ENCODE data around the gene PCNX3. TPM values are rescaled to one million over a fixed set of nuclear protein-coding genes. Genes with fewer than 3 reads are reported as not detected.

The PCNX3 gene
- total RNA-seq, 2 donors from 2014 or later = 37.5 to 39.5 TPM

DNA sequence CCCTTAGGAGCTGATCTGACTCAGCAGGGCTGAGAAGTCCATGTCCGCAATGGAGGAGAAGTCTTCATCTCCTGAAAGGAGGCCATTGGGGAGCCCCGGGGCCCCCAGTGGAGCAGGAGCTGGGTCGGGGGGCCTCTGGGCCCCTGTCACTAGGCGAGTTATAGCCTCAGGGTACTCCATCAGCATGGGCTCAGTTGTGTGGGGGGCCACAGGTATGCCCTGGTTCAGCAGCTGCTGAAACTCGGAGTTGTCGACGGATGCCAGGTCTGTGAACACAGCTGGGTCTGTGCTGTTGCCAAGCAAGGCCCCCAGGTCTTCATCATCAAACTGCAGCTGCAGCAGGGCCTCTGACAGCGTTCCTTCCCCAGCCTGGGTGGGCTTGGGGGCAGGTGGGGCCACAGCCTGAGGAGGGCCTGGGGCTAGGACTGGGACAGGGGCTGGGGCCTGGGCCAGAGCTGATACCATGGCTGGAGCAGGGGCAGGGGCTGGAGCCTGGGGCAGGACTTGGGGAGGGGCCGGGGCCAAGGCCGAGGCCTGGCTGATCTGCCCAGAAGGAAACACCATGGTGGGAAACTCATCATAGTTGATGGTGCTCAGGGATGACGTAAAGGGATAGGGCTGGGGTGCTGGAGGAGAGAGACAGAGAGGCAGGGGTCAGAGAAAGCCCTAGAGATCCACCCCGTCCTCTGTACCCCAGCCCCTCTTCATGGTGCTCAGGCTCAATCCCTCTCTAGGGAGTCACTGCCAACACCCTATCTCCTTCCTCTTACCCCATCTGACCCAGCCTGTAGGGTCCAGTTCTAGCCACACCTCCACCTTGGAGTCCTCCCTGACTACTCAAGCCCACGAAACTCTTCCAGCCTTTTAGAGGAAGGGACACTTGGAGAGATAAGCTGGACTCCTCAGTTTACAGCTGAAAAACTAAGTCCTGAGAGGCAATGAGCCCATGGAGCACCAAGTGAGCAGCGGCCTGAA, 39.1 kb downstream of the PCNX3 start:
- Histone ChIP-seq H3K9me3 (no peaks in the 10 kb centered on the region), H3K27ac (peak overlapping the region in 1 of 2 donors; percentile 22), H3K27me3 (replicated peaks; ENCODE audit: insufficient read depth) (no peaks in the 10 kb centered on the region), H3K4me1 (ENCODE audit: control insufficient read depth in 1 of 2, low read depth in 2 of 2) (peaks cover 18 to 29% of the 10 kb centered on the region in 2 donors), H3K36me3 (peaks cover 62% of the 10 kb centered on the region), H3K4me3 (no peak overlapping the region)
- no peak for TF ChIP-seq CTCF (IDR thresholded peaks at IDR 0.05)
- DNase-seq (ENCODE audit: low spot score) (no peak), ATAC-seq (ENCODE audit: insufficient number of reproducible peaks, low FRiP score, low read depth) (no peak)

- no peak for ATAC-seq (ENCODE audit: insufficient number of reproducible peaks, low FRiP score, low read depth)
- H3K27ac ChIP-seq = no peak overlapping the region
- H3K27me3 ChIP-seq (replicated peaks; ENCODE audit: insufficient read depth) = no peaks in the 10 kb centered on the region
- no peak for TF ChIP-seq CTCF (IDR thresholded peaks at IDR 0.05)
- no peak for DNase-seq (ENCODE audit: low spot score)
- H3K4me3 ChIP-seq = no peak overlapping the region
- no peaks in the 10 kb centered on the region for H3K9me3 ChIP-seq
- H3K36me3 ChIP-seq = peaks cover 63% of the 10 kb centered on the region
- H3K4me1 ChIP-seq (ENCODE audit: control insufficient read depth in 1 of 2, low read depth in 2 of 2) = peaks cover 22 to 39% of the 10 kb centered on the region in 2 donors
Observed at GRCh38 chr11:65655570-65656332, 40.2 kb downstream of the PCNX3 start.

DNA sequence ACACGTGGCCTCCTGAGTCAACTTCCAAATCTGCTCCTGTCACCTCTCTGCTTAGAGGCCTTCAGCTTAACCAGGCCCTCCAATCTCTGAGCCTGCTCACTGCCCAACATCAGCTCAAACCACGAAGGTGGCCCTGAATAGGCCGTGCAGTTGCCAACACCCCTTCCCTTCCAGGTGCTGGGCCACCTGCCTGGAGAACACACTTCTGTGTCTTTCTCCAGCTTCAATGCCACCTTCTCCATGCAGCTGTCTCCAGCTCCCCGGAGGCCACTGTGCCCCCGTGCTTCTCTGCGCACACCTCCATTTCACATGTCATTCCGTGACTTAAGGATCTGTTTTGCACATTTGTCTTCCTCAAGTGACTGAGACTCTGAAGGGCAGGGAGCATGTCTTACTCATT, 41.9 kb downstream of the PCNX3 start:
- no peak for TF ChIP-seq CTCF (IDR thresholded peaks at IDR 0.05)
- no peak overlapping the region for H3K27ac ChIP-seq
- DNase-seq (ENCODE audit: low spot score) (no peak), ATAC-seq (ENCODE audit: insufficient number of reproducible peaks, low FRiP score, low read depth) (no peak)
- no peaks in the 10 kb centered on the region for H3K9me3 ChIP-seq
- peaks cover 21 to 43% of the 10 kb centered on the region in 2 donors for H3K4me1 ChIP-seq (ENCODE audit: control insufficient read depth in 1 of 2, low read depth in 2 of 2)
- no peaks in the 10 kb centered on the region for H3K27me3 ChIP-seq (replicated peaks; ENCODE audit: insufficient read depth)
- H3K36me3 ChIP-seq = peaks cover 70% of the 10 kb centered on the region
- no peak overlapping the region for H3K4me3 ChIP-seq

GRCh38 chr11:65658174-65659021, 42.8 kb downstream of the PCNX3 start:
- no peaks in the 10 kb centered on the region for H3K9me3 ChIP-seq
- H3K36me3 ChIP-seq = peaks cover 70% of the 10 kb centered on the region
- no peak for DNase-seq (ENCODE audit: low spot score)
- peaks cover 17 to 38% of the 10 kb centered on the region in 2 donors for H3K4me1 ChIP-seq (ENCODE audit: control insufficient read depth in 1 of 2, low read depth in 2 of 2)
- no peak overlapping the region for H3K4me3 ChIP-seq
- H3K27ac ChIP-seq = no peak overlapping the region
- no peak for ATAC-seq (ENCODE audit: insufficient number of reproducible peaks, low FRiP score, low read depth)
- no peaks in the 10 kb centered on the region for H3K27me3 ChIP-seq (replicated peaks; ENCODE audit: insufficient read depth)
- no peak for TF ChIP-seq CTCF (IDR thresholded peaks at IDR 0.05)

Measured in thoracic aorta (tissue), 2 donors.